Nephron (organoid): ENCODE measurements around the gene DOC2A.

Experiments
- H3K27ac Mint-ChIP-seq, 3 experiments: 2 replicates each; pipeline ENCODE4 v1.8.0; 2020; ENCODE audit warnings: mixed read lengths in 3 of 3, mild to moderate bottlenecking in 2 of 3, moderate library complexity in 1 of 3
- H3K27me3 Mint-ChIP-seq: 2 replicates; pipeline ENCODE4 v1.8.0; 2021; ENCODE audit warnings: low read depth, mild to moderate bottlenecking, moderate library complexity, mixed read lengths
- H3K36me3 Mint-ChIP-seq: 2 replicates; pipeline ENCODE4 v1.8.0; 2020; ENCODE audit warnings: low read depth, mixed read lengths
- H3K4me1 Mint-ChIP-seq: 2 replicates; pipeline ENCODE4 v1.8.0; 2020; ENCODE audit warnings: mixed read lengths
- H3K4me3 Mint-ChIP-seq, 3 experiments: 2 replicates each; pipeline ENCODE4 v1.8.0; 2020; ENCODE audit warnings: mild to moderate bottlenecking in 3 of 3, mixed read lengths in 3 of 3, moderate library complexity in 2 of 3
- H3K9me3 Mint-ChIP-seq: 2 replicates; pipeline ENCODE4 v1.8.0; 2020; ENCODE audit warnings: mixed read lengths
- CTCF ChIP-seq, 3 experiments: fragments of 200-600 bp; sonication (generic); IDR thresholded peaks; one replicate each; pipeline ENCODE4 v1.5.0; 2021; ENCODE audit warnings: antibody characterized with exemption in 3 of 3; ENCODE audit not compliant: unreplicated experiment in 3 of 3

Gene DOC2A

GRCh38 chr16:29993903-29994599 lies 16.8 kb downstream of the DOC2A start:
- Mint-ChIP-seq H3K9me3 (no peaks in the 10 kb centered on the region), H3K27ac (peak overlapping the region in 2 of 3 experiments; percentile 19 to 82), H3K4me1 (peaks cover 24% of the 10 kb centered on the region), H3K27me3 (no peaks in the 10 kb centered on the region), H3K36me3 (peaks cover 34% of the 10 kb centered on the region), H3K4me3 (peak overlapping the region; percentile 98)
- no peak for TF ChIP-seq CTCF (IDR thresholded peaks at IDR 0.05; ENCODE audit: unreplicated experiment in 3 of 3)

GRCh38 chr16:29993191-29993902 lies 17.5 kb downstream of the DOC2A start:
- Mint-ChIP-seq H3K4me1 (peaks cover 24% of the 10 kb centered on the region), H3K27me3 (no peaks in the 10 kb centered on the region), H3K4me3 (peak overlapping the region; percentile 60 to 98 (median 80)), H3K27ac (no peak overlapping the region), H3K36me3 (peaks cover 36% of the 10 kb centered on the region), H3K9me3 (no peaks in the 10 kb centered on the region)
- TF ChIP-seq CTCF (IDR thresholded peaks at IDR 0.05; ENCODE audit: unreplicated experiment in 3 of 3) = no peak

DNA sequence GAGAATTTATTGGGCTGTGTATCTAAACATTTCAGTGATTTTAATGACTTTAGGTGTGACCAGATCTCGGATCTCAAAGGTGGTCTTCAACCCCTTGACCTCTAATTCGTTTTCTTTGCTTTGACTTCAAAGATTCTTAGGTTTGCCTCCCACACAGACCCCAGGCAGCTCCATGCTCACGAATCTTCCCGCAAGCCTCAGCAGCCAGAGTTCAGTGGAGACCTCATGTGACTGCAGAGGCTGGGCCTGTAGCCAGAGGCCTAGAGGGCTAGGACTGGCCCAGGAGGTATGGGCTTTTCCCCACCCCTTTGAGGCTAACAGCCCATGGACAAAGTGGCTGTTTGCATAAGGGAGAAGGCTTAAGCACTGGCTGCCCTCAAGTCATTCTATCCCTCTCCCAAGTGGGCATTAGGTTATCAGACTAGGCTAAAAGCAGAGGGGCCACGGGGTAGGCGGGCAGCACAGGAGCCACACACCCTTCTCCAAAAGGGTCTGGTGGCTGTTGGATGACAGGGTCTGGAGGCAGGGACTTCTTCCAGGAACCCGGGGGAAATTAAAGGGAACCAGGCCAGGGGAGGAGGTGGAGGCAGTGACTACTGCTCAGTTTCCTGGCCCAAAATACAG lies 18.4 kb downstream of the DOC2A start:
- no peak for TF ChIP-seq CTCF (IDR thresholded peaks at IDR 0.05; ENCODE audit: unreplicated experiment in 3 of 3)

GRCh38 chr16:29991571-29991904 lies 19.3 kb downstream of the DOC2A start:
- peaks cover 19% of the 10 kb centered on the region for H3K4me1 Mint-ChIP-seq
- H3K27me3 Mint-ChIP-seq = no peaks in the 10 kb centered on the region

More for the DNA sequence above, 18.4 kb downstream of the DOC2A start:
- peak overlapping the region; percentile 59 to 80 (median 60) for H3K4me3 Mint-ChIP-seq
- H3K27ac Mint-ChIP-seq = peak overlapping the region in 2 of 3 experiments; percentile 35 to 49
- peaks cover 24% of the 10 kb centered on the region for H3K4me1 Mint-ChIP-seq
- H3K27me3 Mint-ChIP-seq = no peaks in the 10 kb centered on the region
- H3K36me3 Mint-ChIP-seq = peaks cover 39% of the 10 kb centered on the region
- no peaks in the 10 kb centered on the region for H3K9me3 Mint-ChIP-seq

GRCh38 chr16:29990883-29991570 lies 19.8 kb downstream of the DOC2A start:
- Mint-ChIP-seq H3K27me3 (no peaks in the 10 kb centered on the region), H3K4me3 (no peak overlapping the region), H3K27ac (no peak overlapping the region), H3K36me3 (peaks cover 42% of the 10 kb centered on the region), H3K4me1 (peaks cover 15% of the 10 kb centered on the region), H3K9me3 (no peaks in the 10 kb centered on the region)
- TF ChIP-seq CTCF (IDR thresholded peaks at IDR 0.05; ENCODE audit: unreplicated experiment in 3 of 3) = no peak

More at GRCh38 chr16:29991571-29991904, 19.3 kb downstream of the DOC2A start:
- no peak overlapping the region for H3K4me3 Mint-ChIP-seq
- no peaks in the 10 kb centered on the region for H3K9me3 Mint-ChIP-seq
- H3K36me3 Mint-ChIP-seq = peaks cover 38% of the 10 kb centered on the region
- TF ChIP-seq CTCF (IDR thresholded peaks at IDR 0.05; ENCODE audit: unreplicated experiment in 3 of 3) = no peak
- no peak overlapping the region for H3K27ac Mint-ChIP-seq
